ENCODE results near the gene ITGAL. TPM values are rescaled to one million over a fixed set of nuclear protein-coding genes. Genes with fewer than 3 reads are reported as not detected.
"Not testable (repeated sequence)": the region's sequence is repeated elsewhere in the genome, so short reads cannot be mapped to it uniquely, and the experiment has no call there.

ITGAL gene
- total and polyA plus RNA-seq, 2 donors (not counting 1 experiment from before 2014, with no cell fraction given) = 110 to 184 TPM

DNA sequence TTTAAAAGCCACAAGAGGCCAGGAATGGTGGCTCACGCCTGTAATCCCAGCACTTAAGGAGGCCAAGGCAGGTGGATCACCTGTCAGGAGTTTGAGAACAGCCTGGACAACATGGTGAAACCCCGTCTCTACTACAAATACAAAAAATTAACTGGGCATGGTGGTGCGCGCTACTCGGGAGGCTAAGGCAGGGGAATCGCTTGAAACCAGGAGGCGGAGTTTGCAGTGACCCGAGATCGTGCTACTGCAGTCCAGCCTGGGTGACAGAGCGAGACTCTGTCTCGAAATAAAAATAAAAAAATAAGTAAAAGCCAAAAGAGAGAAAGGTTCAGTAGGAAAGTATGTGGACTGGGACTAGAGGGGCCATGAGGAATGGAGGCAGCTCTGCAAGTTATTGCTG lies 13.1 kb upstream of the ITGAL start:
- Histone ChIP-seq H3K79me2 (ENCODE audit: control insufficient read depth, insufficient read depth, low read length) (no peaks in the 10 kb centered on the region), H3K9ac (ENCODE audit: low read length) (peak overlapping the region; percentile 34), H3K9me3 (ENCODE audit: control extremely low read depth in 1 of 3, control insufficient read depth in 2 of 3, insufficient read depth in 1 of 3, low read length in 2 of 3) (no peaks in the 10 kb centered on the region), H3K4me1 (ENCODE audit: control insufficient read depth in 2 of 2, insufficient read depth in 2 of 2, low read length in 2 of 2) (peaks cover 13 to 37% of the 10 kb centered on the region in 2 donors), H4K20me1 (ENCODE audit: control insufficient read depth, insufficient read depth, low read length, poor library complexity, severe bottlenecking) (no peaks in the 10 kb centered on the region), H3K27ac (ENCODE audit: low read length in 2 of 2) (peak overlapping the region; percentile 69 to 70), H3K36me3 (replicated peaks in 1 of 2; ENCODE audit: control extremely low read depth in 1 of 2, control insufficient read depth in 1 of 2, extremely low read depth in 1 of 2, insufficient read depth in 2 of 2, low read length in 1 of 2) (no peaks in the 10 kb centered on the region), H3K4me3 (ENCODE audit: control extremely low read depth in 1 of 5, extremely low read depth in 1 of 5, insufficient read depth in 1 of 5, low read depth in 2 of 5, low read length in 4 of 5) (no peak overlapping the region), H2AFZ (ENCODE audit: insufficient read depth, low read depth, low read length, poor library complexity, severe bottlenecking) (peak overlapping the region; percentile 80), H3K27me3 (replicated peaks in 1 of 4; ENCODE audit: control extremely low read depth in 1 of 4, control insufficient read depth in 3 of 4, insufficient read depth in 4 of 4, low read length in 3 of 4) (no peaks in the 10 kb centered on the region), H3K4me2 (replicated peaks; ENCODE audit: low read depth, low read length, poor library complexity, severe bottlenecking) (peak overlapping the region; percentile 73)
- intact Hi-C loops (cut with micrococcal nuclease) = loop anchor here (1.0 to 5.0 kb wide), 3 partner anchors 12 to 68 kb away; partner anchors contain the start of genes SEPHS2 and ZNF768
- ATAC-seq (ENCODE audit: low read depth) (no peak), DNase-seq (no peak)
- no peaks in the 10 kb centered on the region for H3K27me3 Mint-ChIP-seq
- POLR2A ChIA-PET = interaction anchor here (0.5 to 4.8 kb wide), 9 partner anchors 9 to 199 kb away, joined by 3 to 74 read pairs (median 6); partner anchors contain the start of genes DCTPP1, FBRS and ITGAL
- peak overlapping the region; percentile 97 for H3K27ac Mint-ChIP-seq
- H3K4me1 Mint-ChIP-seq = peaks cover 47% of the 10 kb centered on the region
- 71% methylated on average over 10 of the region's 11 CpGs for WGBS (ENCODE audit: insufficient coverage)
- H3K4me3 Mint-ChIP-seq = peak overlapping the region; percentile 42
- TF ChIP-seq, protein P1, sequence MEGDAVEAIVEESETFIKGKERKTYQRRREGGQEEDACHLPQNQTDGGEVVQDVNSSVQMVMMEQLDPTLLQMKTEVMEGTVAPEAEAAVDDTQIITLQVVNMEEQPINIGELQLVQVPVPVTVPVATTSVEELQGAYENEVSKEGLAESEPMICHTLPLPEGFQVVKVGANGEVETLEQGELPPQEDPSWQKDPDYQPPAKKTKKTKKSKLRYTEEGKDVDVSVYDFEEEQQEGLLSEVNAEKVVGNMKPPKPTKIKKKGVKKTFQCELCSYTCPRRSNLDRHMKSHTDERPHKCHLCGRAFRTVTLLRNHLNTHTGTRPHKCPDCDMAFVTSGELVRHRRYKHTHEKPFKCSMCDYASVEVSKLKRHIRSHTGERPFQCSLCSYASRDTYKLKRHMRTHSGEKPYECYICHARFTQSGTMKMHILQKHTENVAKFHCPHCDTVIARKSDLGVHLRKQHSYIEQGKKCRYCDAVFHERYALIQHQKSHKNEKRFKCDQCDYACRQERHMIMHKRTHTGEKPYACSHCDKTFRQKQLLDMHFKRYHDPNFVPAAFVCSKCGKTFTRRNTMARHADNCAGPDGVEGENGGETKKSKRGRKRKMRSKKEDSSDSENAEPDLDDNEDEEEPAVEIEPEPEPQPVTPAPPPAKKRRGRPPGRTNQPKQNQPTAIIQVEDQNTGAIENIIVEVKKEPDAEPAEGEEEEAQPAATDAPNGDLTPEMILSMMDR (IDR thresholded peaks at IDR 0.05) = no peak
- TF ChIP-seq EZH2 (IDR thresholded peaks at IDR 0.05; ENCODE audit: borderline replicate concordance, insufficient read depth, low read depth, low read length, poor library complexity, severe bottlenecking) = no peak
- CTCF ChIA-PET = interaction anchor here (0.9 to 6.1 kb wide), 7 partner anchors 11 to 139 kb away, joined by 3 to 57 read pairs (median 6); partner anchors contain the start of gene ITGAL
- H3K9me3 Mint-ChIP-seq (ENCODE audit: insufficient read depth) = no peaks in the 10 kb centered on the region

DNA sequence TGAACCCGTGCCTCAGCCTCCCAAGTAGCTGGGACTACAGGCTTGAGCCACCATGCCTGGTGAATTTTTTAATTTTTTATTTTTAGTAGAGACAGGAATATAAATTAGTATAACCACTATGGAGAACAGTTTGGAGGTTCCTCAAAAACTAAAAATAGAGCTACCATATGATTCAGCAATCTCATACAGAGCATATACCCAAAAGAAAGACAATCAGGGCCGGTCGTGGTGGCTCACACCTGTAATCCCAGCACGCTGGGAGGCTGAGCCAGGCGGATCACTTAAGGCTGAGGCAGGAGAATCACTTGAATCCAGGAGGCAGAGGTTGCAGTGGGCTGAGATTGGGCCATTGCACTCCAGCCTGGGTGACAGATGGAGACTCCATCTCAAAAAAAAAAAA lies 11.1 kb upstream of the ITGAL start:
- H3K27me3 Mint-ChIP-seq; H3K4me3 Mint-ChIP-seq; H3K27ac ChIP-seq (ENCODE audit: low read length in 2 of 2); H3K9ac ChIP-seq (ENCODE audit: low read length); H3K4me3 ChIP-seq (ENCODE audit: control extremely low read depth in 1 of 5, extremely low read depth in 1 of 5, insufficient read depth in 1 of 5, low read depth in 2 of 5, low read length in 4 of 5); H4K20me1 ChIP-seq (ENCODE audit: control insufficient read depth, insufficient read depth, low read length, poor library complexity, severe bottlenecking); H3K36me3 ChIP-seq (replicated peaks in 1 of 2; ENCODE audit: control extremely low read depth in 1 of 2, control insufficient read depth in 1 of 2, extremely low read depth in 1 of 2, insufficient read depth in 2 of 2, low read length in 1 of 2); H3K79me2 ChIP-seq (ENCODE audit: control insufficient read depth, insufficient read depth, low read length); ATAC-seq (ENCODE audit: low read depth); H3K9me3 Mint-ChIP-seq (ENCODE audit: insufficient read depth); intact Hi-C loops (cut with micrococcal nuclease); H3K27me3 ChIP-seq (replicated peaks in 1 of 4; ENCODE audit: control extremely low read depth in 1 of 4, control insufficient read depth in 3 of 4, insufficient read depth in 4 of 4, low read length in 3 of 4); DNase-seq; H3K9me3 ChIP-seq (ENCODE audit: control extremely low read depth in 1 of 3, control insufficient read depth in 2 of 3, insufficient read depth in 1 of 3, low read length in 2 of 3); H3K4me2 ChIP-seq (replicated peaks; ENCODE audit: low read depth, low read length, poor library complexity, severe bottlenecking); H2AFZ ChIP-seq (ENCODE audit: insufficient read depth, low read depth, low read length, poor library complexity, severe bottlenecking): not testable (repeated sequence)
- POLR2A ChIA-PET = interaction anchor here (0.7 to 1.2 kb wide), 3 partner anchors 9 to 30 kb away, joined by 3 to 9 read pairs (median 4); partner anchors contain the start of gene ITGAL
- H3K27ac Mint-ChIP-seq = peak overlapping the region; percentile 15
- CTCF ChIA-PET = interaction anchor here (0.6 to 6.1 kb wide), 5 partner anchors 9 to 175 kb away, joined by 4 to 57 read pairs (median 4); partner anchors contain the start of genes DCTPP1 and ITGAL
- H3K4me1 Mint-ChIP-seq = peaks cover 34% of the 10 kb centered on the region
- WGBS (ENCODE audit: insufficient coverage) = 44% methylated on average over 4 of the region's 5 CpGs
- H3K4me1 ChIP-seq (ENCODE audit: control insufficient read depth in 2 of 2, insufficient read depth in 2 of 2, low read length in 2 of 2) = peaks cover 13 to 37% of the 10 kb centered on the region in 2 donors

Data from B cell (primary cell).